D721Med (cell line): ENCODE measurements around the gene ZNF277.

Experiments
- DNase-seq: peaks from one replicate; pipeline ENCODE4 v3.0.0; 2011; ENCODE audit warnings: low spot score; ENCODE audit not compliant: insufficient read length
- FAIRE-seq: peaks from 2 replicates; lab custom pipeline; 2011; peaks lifted over from hg19 to GRCh38; lab: Jason Lieb, UNC
- TF ChIP-seq, protein P1 (sequence below): IDR thresholded peaks from 2 replicates; pipeline ENCODE4 v1.5.1; 2012; ENCODE audit warnings: mild to moderate bottlenecking, control low read depth; ENCODE audit not compliant: insufficient read depth; ENCODE audit errors: missing control alignments

Gene ZNF277

DNA sequence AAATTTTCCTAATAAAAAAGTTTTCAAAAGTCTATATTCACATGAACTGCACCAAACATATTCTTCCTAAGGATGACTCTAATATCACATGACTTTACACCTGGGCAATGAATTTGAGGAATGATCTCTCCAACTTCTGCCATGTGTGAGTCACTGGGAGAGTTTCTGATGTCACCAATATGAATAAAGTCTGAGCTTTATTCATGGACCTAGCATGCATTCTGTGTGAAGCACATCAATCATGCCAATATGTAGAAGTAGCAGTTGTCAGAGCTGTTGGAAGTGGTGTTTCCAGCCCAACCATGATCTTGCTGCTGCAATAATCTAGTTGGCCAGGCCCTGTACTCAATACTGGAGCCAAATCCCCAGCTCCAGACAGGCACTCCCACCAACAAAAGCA, 152.0 kb downstream of the ZNF277 start:
- no peak for DNase-seq
- TF ChIP-seq, protein P1, sequence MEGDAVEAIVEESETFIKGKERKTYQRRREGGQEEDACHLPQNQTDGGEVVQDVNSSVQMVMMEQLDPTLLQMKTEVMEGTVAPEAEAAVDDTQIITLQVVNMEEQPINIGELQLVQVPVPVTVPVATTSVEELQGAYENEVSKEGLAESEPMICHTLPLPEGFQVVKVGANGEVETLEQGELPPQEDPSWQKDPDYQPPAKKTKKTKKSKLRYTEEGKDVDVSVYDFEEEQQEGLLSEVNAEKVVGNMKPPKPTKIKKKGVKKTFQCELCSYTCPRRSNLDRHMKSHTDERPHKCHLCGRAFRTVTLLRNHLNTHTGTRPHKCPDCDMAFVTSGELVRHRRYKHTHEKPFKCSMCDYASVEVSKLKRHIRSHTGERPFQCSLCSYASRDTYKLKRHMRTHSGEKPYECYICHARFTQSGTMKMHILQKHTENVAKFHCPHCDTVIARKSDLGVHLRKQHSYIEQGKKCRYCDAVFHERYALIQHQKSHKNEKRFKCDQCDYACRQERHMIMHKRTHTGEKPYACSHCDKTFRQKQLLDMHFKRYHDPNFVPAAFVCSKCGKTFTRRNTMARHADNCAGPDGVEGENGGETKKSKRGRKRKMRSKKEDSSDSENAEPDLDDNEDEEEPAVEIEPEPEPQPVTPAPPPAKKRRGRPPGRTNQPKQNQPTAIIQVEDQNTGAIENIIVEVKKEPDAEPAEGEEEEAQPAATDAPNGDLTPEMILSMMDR = no peak
- no peak for FAIRE-seq

DNA sequence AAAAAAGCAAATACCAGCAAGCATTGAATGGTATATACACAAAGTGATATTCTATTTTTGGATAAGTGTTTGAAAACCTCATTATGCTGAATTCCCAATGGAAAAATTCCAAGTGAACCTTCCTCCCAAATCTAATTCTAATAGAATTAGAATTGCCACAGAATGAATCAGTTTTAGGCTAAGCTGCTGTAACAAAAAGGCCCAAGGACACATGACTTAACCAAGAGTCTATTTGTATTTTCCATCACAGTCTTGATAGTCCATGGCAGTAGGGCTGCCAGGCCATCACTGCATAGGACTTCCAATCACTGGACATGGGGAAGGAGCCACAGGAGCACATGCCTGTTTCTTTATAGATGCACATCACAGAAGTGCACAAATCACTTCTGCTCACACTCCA, 152.6 kb downstream of the ZNF277 start:
- no peak for FAIRE-seq
- no peak for DNase-seq
- TF ChIP-seq, protein P1 = no peak

DNA sequence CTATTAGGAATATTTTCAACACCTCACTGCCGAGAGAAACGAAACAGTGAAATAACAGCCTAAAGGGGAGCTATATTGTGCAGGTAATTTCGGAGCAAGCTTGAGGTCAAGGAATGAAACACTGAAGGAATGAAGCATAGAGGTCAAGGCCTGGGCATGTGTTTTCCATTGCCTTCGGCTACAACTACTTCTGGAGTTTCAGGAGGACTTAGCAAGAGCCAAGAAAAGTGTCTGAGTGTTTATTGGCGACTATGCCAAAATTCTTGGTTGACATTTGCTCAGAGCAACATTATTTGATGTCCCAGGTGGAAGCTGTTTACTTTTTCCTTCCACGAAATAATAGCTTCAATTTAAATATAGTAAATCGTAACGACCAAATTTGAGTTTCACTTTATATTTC, 154.2 kb downstream of the ZNF277 start:
- DNase-seq (no peak), FAIRE-seq (no peak)
- TF ChIP-seq, protein P1 = no peak

DNA sequence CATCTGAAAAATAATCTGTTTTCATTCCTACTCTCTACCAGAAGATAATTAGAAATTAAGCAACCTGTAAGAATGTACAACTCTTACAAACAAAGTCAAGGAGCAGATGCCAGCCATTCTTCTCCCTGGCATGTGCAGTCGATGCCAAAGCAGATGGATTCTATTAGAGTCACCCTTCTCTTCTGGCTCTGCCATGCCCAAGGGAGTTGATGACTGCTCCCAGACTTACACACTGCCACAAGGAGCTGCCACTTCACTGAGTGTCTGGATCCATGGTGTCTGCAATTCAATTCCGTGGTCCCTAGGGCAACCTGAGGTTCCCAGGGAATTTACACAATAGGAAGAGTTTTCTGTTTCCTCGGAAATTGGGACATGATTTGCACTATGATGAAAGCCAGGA, 154.7 kb downstream of the ZNF277 start:
- no peak for DNase-seq
- FAIRE-seq = no peak
- TF ChIP-seq, protein P1 = no peak

DNA sequence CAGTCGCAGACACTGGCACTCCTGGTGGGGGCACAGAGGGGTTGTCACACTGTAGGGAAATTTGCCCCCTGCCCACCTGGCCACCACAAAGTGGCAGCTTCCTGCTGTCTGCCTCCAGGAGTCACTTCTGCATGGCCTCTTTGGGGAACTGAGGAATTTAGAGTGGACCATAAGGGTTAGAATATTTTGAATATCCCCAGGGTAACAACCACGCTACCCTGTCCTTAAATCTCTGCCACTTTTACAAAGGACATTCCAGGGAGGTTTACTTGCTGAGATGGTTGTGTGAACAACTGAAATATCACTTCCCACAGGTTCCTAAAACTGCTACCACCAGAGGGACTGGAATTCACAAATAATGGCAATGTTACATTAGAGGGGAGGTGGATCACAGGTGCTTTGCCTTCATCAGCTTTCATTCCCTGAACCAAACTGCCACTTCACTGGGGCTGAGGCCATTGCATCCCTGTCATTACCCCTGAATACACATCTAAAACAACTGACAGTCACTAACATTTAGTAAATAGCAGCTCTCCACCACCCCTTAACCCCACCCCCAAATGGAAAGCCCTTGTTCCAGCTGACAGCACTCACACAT, 155.7 kb downstream of the ZNF277 start:
- DNase-seq = no peak
- FAIRE-seq = no peak
- TF ChIP-seq, protein P1 = no peak

DNA sequence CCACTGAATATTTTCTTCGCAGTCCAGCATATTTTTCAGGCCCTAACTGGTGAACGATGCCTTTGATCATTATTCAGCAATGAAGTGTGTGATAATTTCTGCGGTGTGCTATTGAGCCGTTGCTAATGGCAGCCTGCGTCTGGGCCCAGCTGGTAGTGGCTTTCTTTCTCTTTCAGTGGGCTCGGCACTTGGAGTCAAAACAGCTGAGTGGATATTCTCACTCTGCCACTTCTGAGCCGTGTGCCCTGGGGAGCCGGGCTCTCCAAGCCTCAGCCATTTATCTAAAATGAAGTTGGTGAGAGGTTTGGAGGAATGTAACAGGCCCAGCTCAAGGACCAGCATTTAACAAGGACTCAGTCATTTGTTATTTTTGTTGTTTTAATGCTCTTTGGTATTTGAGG, 156.2 kb downstream of the ZNF277 start:
- DNase-seq = no peak
- TF ChIP-seq, protein P1 = no peak
- no peak for FAIRE-seq

DNA sequence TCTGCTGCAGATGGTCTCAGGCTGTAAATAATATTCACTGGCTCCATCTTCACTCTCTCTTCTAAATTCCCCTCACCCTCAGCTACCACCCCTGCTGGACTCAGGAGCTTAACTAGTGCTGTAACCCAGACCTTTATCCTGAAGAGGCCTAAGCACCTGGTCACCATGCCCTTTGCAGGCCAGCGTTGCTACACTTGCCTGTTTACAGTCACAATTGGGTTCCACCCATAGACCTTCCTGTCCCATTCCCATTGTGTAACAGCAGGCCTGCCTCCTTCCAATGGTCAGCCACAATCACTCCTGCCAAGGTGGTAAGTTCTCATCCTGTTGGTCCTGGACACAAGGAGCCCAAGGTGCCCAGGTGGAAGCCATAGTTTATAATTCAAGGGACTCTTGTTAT, 157.9 kb downstream of the ZNF277 start:
- no peak for FAIRE-seq
- no peak for DNase-seq
- TF ChIP-seq, protein P1 = no peak
